Heart left ventricle (tissue), 16 donors: ENCODE measurements around the gene CHTF18. TPM values are rescaled to one million over a fixed set of nuclear protein-coding genes. Genes with fewer than 3 reads are reported as not detected.

ENCODE experiments used
- ATAC-seq, 4 donors: fragments of 200-7000 bp; cut with Tn5 transposase; one replicate each; pipeline ENCODE4 v1.9.1; 2020 to 2022; ENCODE audit warnings: moderate library complexity in 4 of 4, mild to moderate bottlenecking in 3 of 4, moderate number of reproducible peaks in 1 of 4
- DNase-seq, 5 donors: peaks; one replicate each; pipeline ENCODE4 v3.0.0-alpha.2; 2020
- H3K27ac ChIP-seq, 12 donors: fragments of 200-600 bp; sonication (generic) in 4 of 12; one replicate each; pipeline versions ENCODE4 v1.5.0 to v1.8.0; 2016 to 2022; ENCODE audit warnings: mild to moderate bottlenecking in 2 of 12
- H3K27me3 ChIP-seq, 9 donors: fragments of 200-600 bp; sonication (generic) in 2 of 9; one replicate each; pipeline versions ENCODE4 v1.5.1 to v1.8.0; 2016 to 2022; ENCODE audit warnings: mild to moderate bottlenecking in 3 of 9
- H3K36me3 ChIP-seq, 9 donors: fragments of 200-600 bp; sonication (generic) in 2 of 9; one replicate each; pipeline versions ENCODE4 v1.5.0 to v1.8.0; 2018 to 2022; ENCODE audit warnings: mild to moderate bottlenecking in 2 of 9
- H3K4me1 ChIP-seq, 12 donors: fragments of 200-600 bp; sonication (generic) in 4 of 12; one replicate each; pipeline versions ENCODE4 v1.5.0 to v1.8.0; 2016 to 2022; ENCODE audit warnings: mild to moderate bottlenecking in 3 of 12
- H3K4me3 ChIP-seq, 12 donors: fragments of 200-600 bp; sonication (generic) in 4 of 12; one replicate each; pipeline versions ENCODE4 v1.5.0 to v1.8.0; 2017 to 2022; ENCODE audit warnings: mild to moderate bottlenecking in 9 of 12, moderate library complexity in 4 of 12
- H3K9me3 ChIP-seq, 12 donors: fragments of 200-600 bp; sonication (generic) in 4 of 12; one replicate each; pipeline versions ENCODE4 v1.5.0 to v1.8.0; 2016 to 2022; ENCODE audit warnings: mild to moderate bottlenecking in 1 of 12
- CTCF ChIP-seq, 12 donors: fragments of 200-600 bp; sonication (generic) in 4 of 12; IDR thresholded peaks; one replicate each; pipeline versions ENCODE4 v1.5.0 to v1.8.0; 2018 to 2022; ENCODE audit warnings: antibody characterized with exemption in 12 of 12, mild to moderate bottlenecking in 5 of 12
- POLR2A ChIP-seq, 2 donors: fragments of 450-650 bp; IDR thresholded peaks; one replicate each; pipeline ENCODE4 v1.6.1; 2017; ENCODE audit warnings: antibody characterized with exemption in 2 of 2, mild to moderate bottlenecking in 2 of 2, moderate library complexity in 2 of 2
- WGBS, 4 donors: extraction: QIAGEN DNeasy Blood & Tissue Kit in 2 of 4; methylation state at CpG; one replicate each; pipeline versions ENCODE4 v1.1.5 to v1.1.7; 2013 to 2018; 5-methylcytosine and 5-hydroxymethylcytosine counted together
- intact Hi-C, 10 donors: fragments of 100-400 bp; cut with DNase I; formaldehyde crosslinking; loops; one replicate each; pipeline versions ENCODE4 v1.11.1 to v1.14.2; 2022
- polyA plus RNA-seq, 2 donors: library from polyadenylated mRNA; stranded (reverse); fragments of 200-250 nt; gene quantifications; one replicate each; pipeline ENCODE4 v1.2.3, GENCODE V29; 2013
- total RNA-seq, 9 donors: library from RNA; depleted of rRNA in 2 of 9; stranded (reverse); fragments of >200 nt in 2 of 9; fragmentation: NEBNext Ultra II Directional in 3 of 9; extraction: Animal tissue kit (Norgen Biotek cat#: 25700) in 3 of 9; gene quantifications; one replicate each; pipeline versions ENCODE4 v1.1.0 to v1.2.4, GENCODE V29; 2016 to 2023
- donor health status: ischemic (EF 13 %, LVEDD 7.1; RV severe dilation, severe dysfunction).
- donor health status: healthy with polysubstance abuse.
- donor health status: DM: no; HTN: yes; CAD: no.
- donor health status: DM: no; HTN: no; CAD: no.
- donor health status: ischemic (EF 25% LVEDD 6.9; RV normal size, moderate dysfunction).
- donor health status: ischemic (EF 25% LVEDD 5.7; RV mildly dilated, moderate dysfunction).
- donor health status: healthy.
- donor health status: DM: yes; HTN: yes; CAD: no.
- donor health status: ischemic (EF 35%, LVEDD 5.7; RV mildly dilated, moderate dysfunction).
- donor health status: nonischemic (EF 11% LVEDD 7.7; RV severe dilation, severe dysfunction).
- donor health status: DM: yes; HTN: yes; CAD: no.
- donor health status: PGD.
- donor health status: ischemic (EF 29% LVEDD 5.4; RV normal size, mild dysfunction).
- donor health status: nonischemic (EF 23%, LVEDD 6.1; RV moderate dilation, normal function).

CHTF18 gene
- total and polyA plus RNA-seq, 11 donors = 0.83 to 15.0 (median 3.9) TPM

- intact Hi-C loops = loop anchor here in 1 of 10 donors (10.0 kb wide), 1 partner anchor 71 kb away; no protein-coding TSS in a partner anchor
- Histone ChIP-seq H3K4me1 (no peaks in the 10 kb centered on the region), H3K9me3 (no peaks in the 10 kb centered on the region), H3K27me3 (peaks cover 5 to 55% (median 15%) of the 10 kb centered on the region in 9 donors), H3K36me3 (no peaks in the 10 kb centered on the region), H3K27ac (no peak overlapping the region), H3K4me3 (no peak overlapping the region)
- ATAC-seq = no peak
- DNase-seq = no peak
- 77 to 81% (median 79%) methylated on average over 8 to 22 of the region's 22 CpGs for WGBS, 4 donors
- TF ChIP-seq CTCF (IDR thresholded peaks at IDR 0.05) (no peak), POLR2A (IDR thresholded peaks at IDR 0.05) (no peak)
Observed at GRCh38 chr16:824194-824593, 35.8 kb downstream of the CHTF18 start.

GRCh38 chr16:824601-825000 is 36.2 kb downstream of the CHTF18 start:
- H3K27me3 ChIP-seq = peaks cover 5 to 51% (median 12%) of the 10 kb centered on the region in 9 donors
- intact Hi-C loops = loop anchor here in 1 of 10 donors (10.0 kb wide), 1 partner anchor 70 kb away; no protein-coding TSS in a partner anchor

GRCh38 chr16:825341-826061 is 37.1 kb downstream of the CHTF18 start:
- no peak for ATAC-seq
- H3K27me3 ChIP-seq = peaks cover 3 to 47% (median 11%) of the 10 kb centered on the region in 9 donors
- H3K4me3 ChIP-seq = no peak overlapping the region
- intact Hi-C loops = loop anchor here in 1 of 10 donors (10.0 kb wide), 1 partner anchor 69 kb away; no protein-coding TSS in a partner anchor
- 53 to 66% (median 60%) methylated on average over 32 to 36 of the region's 36 CpGs for WGBS, 4 donors
- no peak overlapping the region for H3K27ac ChIP-seq
- H3K36me3 ChIP-seq = no peaks in the 10 kb centered on the region
- no peaks in the 10 kb centered on the region for H3K9me3 ChIP-seq
- no peaks in the 10 kb centered on the region for H3K4me1 ChIP-seq
- DNase-seq = no peak
- TF ChIP-seq CTCF (IDR thresholded peaks at IDR 0.05) = no peak
- no peak for TF ChIP-seq POLR2A (IDR thresholded peaks at IDR 0.05)

More at GRCh38 chr16:824601-825000, 36.2 kb downstream of the CHTF18 start:
- 88 to 93% (median 89%) methylated on average over 25 of the region's 25 CpGs for WGBS, 4 donors
- ATAC-seq = no peak
- no peaks in the 10 kb centered on the region for H3K9me3 ChIP-seq
- H3K4me3 ChIP-seq = no peak overlapping the region
- no peaks in the 10 kb centered on the region for H3K4me1 ChIP-seq
- no peaks in the 10 kb centered on the region for H3K36me3 ChIP-seq
- H3K27ac ChIP-seq = no peak overlapping the region
- TF ChIP-seq POLR2A (IDR thresholded peaks at IDR 0.05) (no peak), CTCF (IDR thresholded peaks at IDR 0.05) (no peak)
- no peak for DNase-seq

GRCh38 chr16:827513-827912 is 39.1 kb downstream of the CHTF18 start:
- intact Hi-C loops = loop anchor here in 1 of 10 donors (10.0 kb wide), 1 partner anchor 67 kb away; no protein-coding TSS in a partner anchor
- Histone ChIP-seq H3K9me3 (no peaks in the 10 kb centered on the region), H3K4me3 (no peak overlapping the region), H3K27me3 (peaks cover 0 to 48% (median 7%) of the 10 kb centered on the region in 9 donors), H3K4me1 (no peaks in the 10 kb centered on the region), H3K27ac (no peak overlapping the region), H3K36me3 (no peaks in the 10 kb centered on the region)
- no peak for DNase-seq
- no peak for ATAC-seq
- WGBS, 4 donors = 86 to 96% (median 89%) methylated on average over 22 to 24 of the region's 24 CpGs
- TF ChIP-seq POLR2A (IDR thresholded peaks at IDR 0.05) (no peak), CTCF (IDR thresholded peaks at IDR 0.05) (no peak)
